ENCODE data around the gene PDK2.
A peak's percentile ranks its signal among the peaks of the same experiment; 100 is the strongest.

- TF ChIP-seq EP300 (IDR thresholded peaks at IDR 0.05; ENCODE audit: borderline replicate concordance) (peak; percentile 64; the same call in 1 of the 2 replicates), REST (IDR thresholded peaks at IDR 0.05; ENCODE audit: low read depth) (no peak), TCF12 (IDR thresholded peaks at IDR 0.05; ENCODE audit: low read depth) (peak; percentile 52; the same call in 1 of the 2 replicates), MAX (IDR thresholded peaks at IDR 0.05) (0 out of 2 replicates have a peak, but pooled peaks have one; percentile 37), EGR1 (IDR thresholded peaks at IDR 0.05) (no peak), YY1 (IDR thresholded peaks at IDR 0.05; ENCODE audit: low read depth) (no peak)
Measured at GRCh38 chr17:50062293-50063243, 32.6 kb upstream of the PDK2 start.

Measured in Ishikawa (cell line).